Uterus (tissue), 4 donors: ENCODE measurements around the gene OPRD1. TPM values are rescaled to one million over a fixed set of nuclear protein-coding genes. Genes with fewer than 3 reads are reported as not detected.

Experiments
- DNase-seq, 2 donors: peaks; one replicate each; pipeline ENCODE4 v3.0.0-alpha.2; 2019 to 2020
- H3K27ac ChIP-seq, 2 donors: fragments of 200-600 bp; sonication (generic); 1 replicate in 1 of 2; 2 replicates in 1 of 2; pipeline ENCODE4 v1.5.1; 2016 to 2018
- H3K27me3 ChIP-seq, 2 donors: fragments of 200-600 bp; sonication (generic); one replicate each; pipeline ENCODE4 v1.5.1; 2018 to 2019; ENCODE audit warnings: control low read depth in 1 of 2
- H3K36me3 ChIP-seq, 2 donors: fragments of 200-600 bp; sonication (generic); one replicate each; pipeline ENCODE4 v1.5.1; 2019; ENCODE audit warnings: control low read depth in 1 of 2
- H3K4me1 ChIP-seq, 2 donors: fragments of 200-600 bp; sonication (generic); one replicate each; pipeline ENCODE4 v1.5.1; 2018 to 2019; ENCODE audit warnings: control low read depth in 1 of 2
- H3K4me3 ChIP-seq, 2 donors: fragments of 200-600 bp; sonication (generic); 1 replicate in 1 of 2; 2 replicates in 1 of 2; pipeline ENCODE4 v1.5.1; 2018 to 2019; ENCODE audit warnings: mild to moderate bottlenecking in 1 of 2
- H3K9me3 ChIP-seq, 2 donors: fragments of 200-600 bp; sonication (generic); one replicate each; pipeline ENCODE4 v1.5.1; 2019; ENCODE audit warnings: control low read depth in 1 of 2
- CTCF ChIP-seq, 4 experiments: fragments of 200-600 bp in 2 of 4; fragments of 450-650 bp in 2 of 4; sonication (generic) in 2 of 4; IDR thresholded peaks; one replicate each; pipeline ENCODE4 v1.5.1; 2016 to 2019; ENCODE audit warnings: antibody characterized with exemption in 4 of 4, mild to moderate bottlenecking in 2 of 4, moderate library complexity in 1 of 4
- POLR2A ChIP-seq, 2 donors: fragments of 450-650 bp; IDR thresholded peaks; one replicate each; pipeline ENCODE4 v1.6.1; 2016; ENCODE audit warnings: antibody characterized with exemption in 2 of 2, mild to moderate bottlenecking in 1 of 2, moderate library complexity in 1 of 2
- intact Hi-C: fragments of 100-400 bp; cut with DNase I; formaldehyde crosslinking; loops from one replicate; pipeline ENCODE4 v1.15.1; 2023; ENCODE audit warnings: low total_unique reads
- total RNA-seq, 4 donors: library from RNA; depleted of rRNA in 3 of 4; stranded (reverse); fragments of >200 nt in 3 of 4; gene quantifications; one replicate each; pipeline versions ENCODE4 v1.1.0 to v1.2.4, GENCODE V29; 2014 to 2023
- donor health status: DM: yes; HTN: yes; CAD: no.

The OPRD1 gene
- total RNA-seq, 4 donors from 2014 or later: 0.07 TPM; not detected in 3

- Histone ChIP-seq H3K36me3 (no peaks in the 10 kb centered on the region), H3K4me3 (no peak overlapping the region), H3K4me1 (no peaks in the 10 kb centered on the region), H3K27me3 (no peaks in the 10 kb centered on the region), H3K9me3 (no peaks in the 10 kb centered on the region), H3K27ac (no peak overlapping the region)
- TF ChIP-seq POLR2A (IDR thresholded peaks at IDR 0.05): no peak
- no peak for TF ChIP-seq CTCF (IDR thresholded peaks at IDR 0.05)
- DNase-seq: no peak
- intact Hi-C loops: no loop called here
Observed at GRCh38 chr1:28855969-28856368, 44.0 kb downstream of the OPRD1 start.

- no peaks in the 10 kb centered on the region for H3K9me3 ChIP-seq
- intact Hi-C loops: no loop called here
- no peak for DNase-seq
- H3K4me1 ChIP-seq: no peaks in the 10 kb centered on the region
- no peak for TF ChIP-seq POLR2A (IDR thresholded peaks at IDR 0.05)
- H3K4me3 ChIP-seq: no peak overlapping the region
- H3K27ac ChIP-seq: no peak overlapping the region
- H3K36me3 ChIP-seq: no peaks in the 10 kb centered on the region
- H3K27me3 ChIP-seq: no peaks in the 10 kb centered on the region
Observed at GRCh38 chr1:28860332-28861073, 48.5 kb downstream of the OPRD1 start.

- no peaks in the 10 kb centered on the region for H3K36me3 ChIP-seq
- no peak overlapping the region for H3K4me3 ChIP-seq
- H3K4me1 ChIP-seq: no peaks in the 10 kb centered on the region
- intact Hi-C loops: no loop called here
- no peaks in the 10 kb centered on the region for H3K9me3 ChIP-seq
- no peak overlapping the region for H3K27ac ChIP-seq
- no peak for DNase-seq
- H3K27me3 ChIP-seq: no peaks in the 10 kb centered on the region
- TF ChIP-seq CTCF (IDR thresholded peaks at IDR 0.05): no peak
- no peak for TF ChIP-seq POLR2A (IDR thresholded peaks at IDR 0.05)
Observed at GRCh38 chr1:28862571-28863403, 50.8 kb downstream of the OPRD1 start.

- no peaks in the 10 kb centered on the region for H3K27me3 ChIP-seq
- TF ChIP-seq CTCF (IDR thresholded peaks at IDR 0.05) (no peak), POLR2A (IDR thresholded peaks at IDR 0.05) (no peak)
- no peak for DNase-seq
- no peaks in the 10 kb centered on the region for H3K36me3 ChIP-seq
- H3K4me1 ChIP-seq: no peaks in the 10 kb centered on the region
- H3K27ac ChIP-seq: no peak overlapping the region
- intact Hi-C loops: loop anchor here (5.0 kb wide), 1 partner anchor 77 kb away; no protein-coding TSS in a partner anchor
- H3K9me3 ChIP-seq: no peaks in the 10 kb centered on the region
- no peak overlapping the region for H3K4me3 ChIP-seq
Observed at GRCh38 chr1:28864695-28865094, 52.7 kb downstream of the OPRD1 start.

- Histone ChIP-seq H3K4me3 (no peak overlapping the region), H3K36me3 (no peaks in the 10 kb centered on the region), H3K27me3 (no peaks in the 10 kb centered on the region), H3K27ac (no peak overlapping the region), H3K4me1 (no peaks in the 10 kb centered on the region), H3K9me3 (no peaks in the 10 kb centered on the region)
- TF ChIP-seq POLR2A (IDR thresholded peaks at IDR 0.05) (no peak), CTCF (IDR thresholded peaks at IDR 0.05) (no peak)
- intact Hi-C loops: loop anchor here (5.0 kb wide), 1 partner anchor 79 kb away; no protein-coding TSS in a partner anchor
- no peak for DNase-seq
Observed at GRCh38 chr1:28865997-28866650, 54.2 kb downstream of the OPRD1 start.
